HCT116 (cell line): ENCODE data around the gene ATP8B4. TPM values are rescaled to one million over a fixed set of nuclear protein-coding genes. Genes with fewer than 3 reads are reported as not detected.
"Not testable (repeated sequence)": the region's sequence is repeated elsewhere in the genome, so short reads cannot be mapped to it uniquely, and the experiment has no call there.

Source experiments
- ATAC-seq: fragments of 200-7000 bp; cut with Tn5 transposase; 2 replicates; pipeline ENCODE4 v1.9.1; 2020; ENCODE audit warnings: mild to moderate bottlenecking, moderate library complexity
- BruUV-seq: library from RNA; stranded (reverse); fragments of 400-500 nt; replicated peaks from 2 replicates; lab custom pipeline; 2021; lab: Mats Ljungman, UMichigan
- CTCF ChIA-PET: fragments of 300-600 bp; sonication (Branson Sonifier 250); formaldehyde crosslinking; loops from one replicate; lab custom pipeline; 2021; ENCODE audit warnings: antibody characterized with exemption; lab: Charles Lee
- POLR2A ChIA-PET: fragments of 300-600, 350-600 bp; sonication (Branson Sonifier 250); formaldehyde crosslinking; loops from one replicate; lab custom pipeline; 2021; ENCODE audit warnings: antibody characterized with exemption; lab: Charles Lee
- RAD21 ChIA-PET, 2 experiments: fragments of 300-600 bp; sonication (Branson Sonifier 250); formaldehyde crosslinking; loops; one replicate each; lab custom pipeline; 2023; ENCODE audit warnings: low total read pairs in 2 of 2; ENCODE audit not compliant: uncharacterized antibody in 2 of 2, unreplicated experiment in 2 of 2, low non-redundant PET in 1 of 2; lab: Charles Lee
- DNase-seq: peaks from one replicate; pipeline ENCODE4 v3.0.0-alpha.2; 2010; ENCODE audit warnings: low read depth, low spot score
- H2AFZ ChIP-seq: fragments of 200-600 bp; shearing (Covaris generic), sonication (generic); 2 replicates; pipeline ENCODE4 v1.6.1; 2017; ENCODE audit warnings: low read depth, mixed run types, mixed read lengths, antibody characterized with exemption, low read length; ENCODE audit not compliant: poor library complexity, severe bottlenecking
- H3K27ac ChIP-seq: 2 replicates; pipeline ENCODE4 v1.5.1; 2012; ENCODE audit warnings: low read depth, low read length
- H3K27me3 ChIP-seq: fragments of 200-600 bp; sonication (generic); 2 replicates; pipeline ENCODE4 v1.6.1; 2016; ENCODE audit warnings: mixed run types, low read length, mixed read lengths; ENCODE audit not compliant: insufficient read depth
- H3K36me3 ChIP-seq, 2 experiments: fragments of 200-500 bp in 1 of 2; fragments of 200-600 bp in 1 of 2; sonication (Bioruptor generic) in 1 of 2; sonication (generic) in 1 of 2; 2 replicates each; pipeline versions ENCODE4 v1.5.1 to v1.6.1; 2014 to 2016; ENCODE audit warnings: low read length in 2 of 2, inconsistent platforms in 1 of 2, mixed read lengths in 1 of 2, mixed run types in 1 of 2; ENCODE audit not compliant: insufficient read depth in 2 of 2, control insufficient read depth in 1 of 2
- H3K4me1 ChIP-seq, 2 experiments: fragments of 200-600 bp in 1 of 2; sonication (generic) in 1 of 2; 2 replicates each; pipeline versions ENCODE4 v1.5.1 to v1.6.1; 2012 to 2017; ENCODE audit warnings: low read length in 2 of 2, inconsistent platforms in 1 of 2, mild to moderate bottlenecking in 1 of 2, mixed read lengths in 1 of 2, mixed run types in 1 of 2, moderate library complexity in 1 of 2; ENCODE audit not compliant: insufficient read depth in 2 of 2, control insufficient read depth in 1 of 2
- H3K4me2 ChIP-seq: fragments of 200-600 bp; sonication (generic); 2 replicates; pipeline ENCODE4 v1.6.1; 2017; ENCODE audit warnings: mixed run types, low read length, mixed read lengths
- H3K4me3 ChIP-seq, 2 experiments: fragments of 200-600 bp in 1 of 2; sonication (generic) in 1 of 2; replicated peaks in 1 of 2; 2 replicates each; pipeline ENCODE4 v1.5.1; 2011 to 2016; ENCODE audit warnings: low read length in 2 of 2, control low read depth in 1 of 2, low read depth in 1 of 2, mild to moderate bottlenecking in 1 of 2, mixed read lengths in 1 of 2, mixed run types in 1 of 2
- H3K79me2 ChIP-seq: fragments of 200-600 bp; sonication (generic); 2 replicates; pipeline ENCODE4 v1.6.1; 2017; ENCODE audit warnings: mild to moderate bottlenecking, mixed run types, low read length, moderate library complexity, mixed read lengths; ENCODE audit not compliant: insufficient read depth
- H3K9ac ChIP-seq: fragments of 200-600 bp; sonication (generic); 2 replicates; pipeline ENCODE4 v1.6.1; 2016; ENCODE audit warnings: low read length, mixed read lengths
- H3K9me2 ChIP-seq: fragments of 200-600 bp; sonication (generic), shearing (Covaris generic); 2 replicates; pipeline ENCODE4 v1.6.1; 2017; ENCODE audit warnings: mixed run types, mild to moderate bottlenecking, moderate library complexity; ENCODE audit not compliant: insufficient read depth
- H3K9me3 ChIP-seq, 2 experiments: fragments of 200-500 bp in 1 of 2; fragments of 200-600 bp in 1 of 2; sonication (Bioruptor generic) in 1 of 2; sonication (generic) in 1 of 2; 2 replicates each; pipeline ENCODE4 v1.6.1; 2014 to 2017; ENCODE audit warnings: low read length in 2 of 2, mixed read lengths in 2 of 2, inconsistent platforms in 1 of 2, low read depth in 1 of 2, mild to moderate bottlenecking in 1 of 2, mixed run types in 1 of 2, moderate library complexity in 1 of 2; ENCODE audit not compliant: control insufficient read depth in 1 of 2, insufficient read depth in 1 of 2
- H4K20me1 ChIP-seq: fragments of 200-600 bp; sonication (generic), shearing (Covaris generic); 2 replicates; pipeline ENCODE4 v1.6.1; 2017; ENCODE audit warnings: mixed run types, mild to moderate bottlenecking, moderate library complexity; ENCODE audit not compliant: insufficient read depth
- EZH2phosphoT487 ChIP-seq: fragments of 200-600 bp; IDR thresholded peaks from 2 replicates; pipeline ENCODE4 v1.6.1; 2018; ENCODE audit warnings: antibody characterized with exemption, borderline replicate concordance
- FOSL1 ChIP-seq: IDR thresholded peaks from 2 replicates; pipeline ENCODE4 v1.6.1; 2012; ENCODE audit warnings: low read depth
- JUND ChIP-seq: IDR thresholded peaks from 2 replicates; pipeline ENCODE4 v1.6.1; 2012
- REST ChIP-seq: IDR thresholded peaks from 2 replicates; pipeline ENCODE4 v1.6.1; 2012; ENCODE audit warnings: low read depth
- YY1 ChIP-seq: IDR thresholded peaks from 2 replicates; pipeline ENCODE4 v1.6.1; 2011; ENCODE audit warnings: low read length, low read depth, moderate library complexity, mild to moderate bottlenecking; ENCODE audit not compliant: insufficient replicate concordance; ENCODE audit errors: extremely low read depth
- ZBTB33 ChIP-seq: IDR thresholded peaks from 2 replicates; pipeline ENCODE4 v1.6.1; 2011; ENCODE audit warnings: mild to moderate bottlenecking, low read length, moderate library complexity; ENCODE audit not compliant: insufficient replicate concordance; ENCODE audit errors: extremely low read depth
- intact Hi-C: fragments of 100-400 bp; cut with micrococcal nuclease; formaldehyde crosslinking; loops from 2 replicates; pipeline ENCODE4 v1.10.0; 2022
- total RNA-seq: library from RNA; stranded (reverse); gene quantifications from one replicate; pipeline ENCODE4 v1.2.1, GENCODE V29; 2021; ENCODE audit not compliant: unreplicated experiment

The ATP8B4 gene
- total RNA-seq, 1 experiment from 2014 or later: 0.25 TPM

DNA sequence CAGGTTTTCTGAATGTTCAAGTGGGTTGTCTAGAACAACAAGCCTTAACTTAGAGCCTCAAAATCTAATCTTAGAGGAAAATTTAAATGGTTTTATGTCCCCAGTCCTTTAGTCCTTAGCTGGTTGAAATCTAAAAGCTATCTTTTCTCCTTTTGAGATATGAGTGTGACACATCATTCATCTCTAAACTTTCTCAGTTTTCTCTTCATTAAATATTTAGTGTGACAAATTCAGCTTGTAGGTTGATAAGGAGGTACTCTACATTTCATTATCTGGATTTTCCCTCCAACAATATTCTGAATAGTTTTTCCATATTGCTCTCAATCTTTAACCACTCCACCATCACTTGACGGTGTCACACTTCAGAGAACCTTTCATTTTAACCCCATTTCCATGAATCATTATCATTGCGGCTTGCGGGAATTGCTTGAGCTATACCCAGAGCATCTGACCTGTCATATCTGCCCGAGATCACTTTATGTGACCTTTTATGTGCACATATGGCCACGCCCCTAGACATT, 16.1 kb upstream of the ATP8B4 start (continued):
- TF ChIP-seq YY1 (no peak), REST (no peak), ZBTB33 (no peak), EZH2phosphoT487 (no peak), JUND (no peak)

- POLR2A ChIA-PET: no interaction called here
- Histone ChIP-seq H3K4me1 (peaks cover 8 to 40% of the 10 kb centered on the region in 2 experiments), H3K27ac (peak overlapping the region; percentile 25; the same call in 1 of the 2 replicates)
Observed at GRCh38 chr15:50134524-50135024, 15.5 kb upstream of the ATP8B4 start.

GRCh38 chr15:50132251-50132984, 13.4 kb upstream of the ATP8B4 start:
- CTCF ChIA-PET, DNase-seq, H3K36me3 ChIP-seq, POLR2A ChIA-PET, H3K4me3 ChIP-seq, H3K9me2 ChIP-seq, H2AFZ ChIP-seq, H3K9me3 ChIP-seq, H3K9ac ChIP-seq, H3K4me2 ChIP-seq, H3K27ac ChIP-seq, H3K27me3 ChIP-seq, intact Hi-C loops, RAD21 ChIA-PET, ATAC-seq, H3K79me2 ChIP-seq, H4K20me1 ChIP-seq, BruUV-seq: not testable (repeated sequence)
- peaks cover 3 to 32% of the 10 kb centered on the region in 2 experiments for H3K4me1 ChIP-seq

More at GRCh38 chr15:50134524-50135024, 15.5 kb upstream of the ATP8B4 start:
- Histone ChIP-seq H3K27me3 (no peaks in the 10 kb centered on the region), H3K4me3 (peak overlapping the region in 1 of 2 experiments; percentile 15; a peak in 2 of 4 replicates), H3K4me2 (peak overlapping the region; percentile 54)
- CTCF ChIA-PET: interaction anchor here (1.0 to 1.2 kb wide), 3 partner anchors 8 to 258 kb away, joined by 3 read pairs; no protein-coding TSS in a partner anchor
- TF ChIP-seq FOSL1 (peak; percentile 30; the same call in 1 of the 2 replicates), YY1 (no peak)
- TF ChIP-seq, all 23 proteins: peak for 1
- no peaks in the 10 kb centered on the region for H3K36me3 ChIP-seq
- H2AFZ ChIP-seq: peak overlapping the region; percentile 65
- H3K9me3 ChIP-seq: no peaks in the 10 kb centered on the region
- H3K79me2 ChIP-seq: no peaks in the 10 kb centered on the region
- no peaks in the 10 kb centered on the region for H4K20me1 ChIP-seq
- RAD21 ChIA-PET: no interaction called here
- H3K9me2 ChIP-seq: no peaks in the 10 kb centered on the region
- no peak overlapping the region for H3K9ac ChIP-seq
- intact Hi-C loops: no loop called here
- no TSS peak for BruUV-seq
- DNase-seq (no peak), ATAC-seq (peak; percentile 41; the same call in 1 of the 2 replicates)
